Activated B cell treated with CpG ODN at 0.5 μM for 24 hours (primary cell): ENCODE results near the gene HIVEP1. TPM values are rescaled to one million over a fixed set of nuclear protein-coding genes. Genes with fewer than 3 reads are reported as not detected.

ENCODE experiments used
- ATAC-seq: fragments of 200-7000 bp; cut with Tn5 transposase; one replicate; pipeline ENCODE4 v1.10.0; 2021; ENCODE audit warnings: low read depth, mild to moderate bottlenecking, moderate library complexity
- CTCF ChIA-PET: fragments of 350-600 bp; sonication (Branson Sonifier 250); formaldehyde crosslinking; loops from one replicate; lab custom pipeline; 2021; ENCODE audit warnings: antibody characterized with exemption; lab: Charles Lee
- POLR2A ChIA-PET: fragments of 350-600 bp; sonication (Branson Sonifier 250); formaldehyde crosslinking; loops from one replicate; lab custom pipeline; 2021; ENCODE audit warnings: antibody characterized with exemption; lab: Charles Lee
- DNase-seq: peaks from one replicate; pipeline ENCODE4 v3.0.0; 2022
- H3K27ac Mint-ChIP-seq: one replicate; pipeline ENCODE4 v1.8.0; 2020; ENCODE audit warnings: mixed read lengths
- H3K27me3 Mint-ChIP-seq: one replicate; pipeline ENCODE4 v1.8.0; 2021; ENCODE audit warnings: mixed read lengths
- H3K36me3 Mint-ChIP-seq: one replicate; pipeline ENCODE4 v1.8.0; 2021; ENCODE audit warnings: low read depth, mixed read lengths
- H3K4me1 Mint-ChIP-seq: one replicate; pipeline ENCODE4 v1.8.0; 2021; ENCODE audit warnings: mixed read lengths
- H3K4me3 Mint-ChIP-seq: one replicate; pipeline ENCODE4 v1.8.0; 2020; ENCODE audit warnings: mild to moderate bottlenecking, mixed read lengths
- H3K9me3 Mint-ChIP-seq: one replicate; pipeline ENCODE4 v1.8.0; 2020; ENCODE audit warnings: mixed read lengths
- CTCF ChIP-seq: fragments of 200-600 bp; IDR thresholded peaks from one replicate; pipeline ENCODE4 v1.8.0; 2022; ENCODE audit warnings: antibody characterized with exemption, mild to moderate bottlenecking
- intact Hi-C: fragments of 100-400 bp; cut with micrococcal nuclease; formaldehyde crosslinking; loops from one replicate; pipeline ENCODE4 v1.15.1; 2024
- total RNA-seq: library from RNA; stranded (reverse); gene quantifications from 2 replicates; pipeline ENCODE4 v1.2.3, GENCODE V29; 2022

Gene HIVEP1
- total RNA-seq, 1 donor from 2014 or later = 91.0 TPM

- peaks cover 47% of the 10 kb centered on the region for H3K36me3 Mint-ChIP-seq
- H3K9me3 Mint-ChIP-seq = no peaks in the 10 kb centered on the region
- H3K4me3 Mint-ChIP-seq = no peak overlapping the region
- TF ChIP-seq CTCF = no peak
- POLR2A ChIA-PET = no interaction called here
- intact Hi-C loops = no loop called here
- H3K4me1 Mint-ChIP-seq = peaks cover 9% of the 10 kb centered on the region
- no peak for DNase-seq
- CTCF ChIA-PET = no interaction called here
- no peaks in the 10 kb centered on the region for H3K27me3 Mint-ChIP-seq
- no peak for ATAC-seq
- H3K27ac Mint-ChIP-seq = no peak overlapping the region
These were observed 153.2 kb downstream of the HIVEP1 start for GRCh38 chr6:12165297-12165696.

GRCh38 chr6:12165722-12166280, 153.7 kb downstream of the HIVEP1 start:
- intact Hi-C loops = no loop called here
- ATAC-seq = no peak
- ChIA-PET POLR2A (no interaction called here), CTCF (no interaction called here)
- no peaks in the 10 kb centered on the region for H3K9me3 Mint-ChIP-seq
- H3K27me3 Mint-ChIP-seq = no peaks in the 10 kb centered on the region
- no peak overlapping the region for H3K27ac Mint-ChIP-seq
- peaks cover 9% of the 10 kb centered on the region for H3K4me1 Mint-ChIP-seq
- H3K4me3 Mint-ChIP-seq = no peak overlapping the region
- peaks cover 42% of the 10 kb centered on the region for H3K36me3 Mint-ChIP-seq
- TF ChIP-seq CTCF = no peak
- DNase-seq = no peak

- no peak for DNase-seq
- CTCF ChIA-PET = no interaction called here
- H3K9me3 Mint-ChIP-seq = no peaks in the 10 kb centered on the region
- intact Hi-C loops = no loop called here
- H3K4me3 Mint-ChIP-seq = no peak overlapping the region
- H3K36me3 Mint-ChIP-seq = peaks cover 9% of the 10 kb centered on the region
- no peaks in the 10 kb centered on the region for H3K27me3 Mint-ChIP-seq
- POLR2A ChIA-PET = no interaction called here
- no peak overlapping the region for H3K27ac Mint-ChIP-seq
- H3K4me1 Mint-ChIP-seq = no peaks in the 10 kb centered on the region
- no peak for TF ChIP-seq CTCF
- ATAC-seq = no peak
These were observed 157.3 kb downstream of the HIVEP1 start for GRCh38 chr6:12169377-12169776.

- TF ChIP-seq CTCF = no peak
- ChIA-PET CTCF (no interaction called here), POLR2A (no interaction called here)
- Mint-ChIP-seq H3K9me3 (no peaks in the 10 kb centered on the region), H3K4me3 (no peak overlapping the region), H3K27me3 (no peaks in the 10 kb centered on the region), H3K36me3 (peaks cover 2% of the 10 kb centered on the region), H3K27ac (no peak overlapping the region), H3K4me1 (no peaks in the 10 kb centered on the region)
- intact Hi-C loops = no loop called here
- ATAC-seq (no peak), DNase-seq (no peak)
These were observed 158.4 kb downstream of the HIVEP1 start for GRCh38 chr6:12170351-12171092.

GRCh38 chr6:12171717-12172116, 159.6 kb downstream of the HIVEP1 start:
- TF ChIP-seq CTCF = no peak
- no peak for ATAC-seq
- POLR2A ChIA-PET = no interaction called here
- Mint-ChIP-seq H3K4me3 (no peak overlapping the region), H3K36me3 (peaks cover 1% of the 10 kb centered on the region), H3K4me1 (no peaks in the 10 kb centered on the region), H3K9me3 (peaks cover 1% of the 10 kb centered on the region), H3K27me3 (no peaks in the 10 kb centered on the region), H3K27ac (no peak overlapping the region)
- intact Hi-C loops = no loop called here
- DNase-seq = no peak
- CTCF ChIA-PET = no interaction called here
